AG09319 (cell line): ENCODE data around the gene NAIF1.

Source experiments
- DNase-seq: peaks from one replicate; pipeline ENCODE4 v3.0.0-alpha.2; 2010; ENCODE audit warnings: low read depth; ENCODE audit errors: extremely low read depth
- TF ChIP-seq, protein P1 (sequence below): IDR thresholded peaks from 2 replicates; pipeline ENCODE4 v1.5.1; 2011; ENCODE audit warnings: low read depth, mild to moderate bottlenecking, inconsistent platforms, low read length, moderate library complexity

The NAIF1 gene

DNA sequence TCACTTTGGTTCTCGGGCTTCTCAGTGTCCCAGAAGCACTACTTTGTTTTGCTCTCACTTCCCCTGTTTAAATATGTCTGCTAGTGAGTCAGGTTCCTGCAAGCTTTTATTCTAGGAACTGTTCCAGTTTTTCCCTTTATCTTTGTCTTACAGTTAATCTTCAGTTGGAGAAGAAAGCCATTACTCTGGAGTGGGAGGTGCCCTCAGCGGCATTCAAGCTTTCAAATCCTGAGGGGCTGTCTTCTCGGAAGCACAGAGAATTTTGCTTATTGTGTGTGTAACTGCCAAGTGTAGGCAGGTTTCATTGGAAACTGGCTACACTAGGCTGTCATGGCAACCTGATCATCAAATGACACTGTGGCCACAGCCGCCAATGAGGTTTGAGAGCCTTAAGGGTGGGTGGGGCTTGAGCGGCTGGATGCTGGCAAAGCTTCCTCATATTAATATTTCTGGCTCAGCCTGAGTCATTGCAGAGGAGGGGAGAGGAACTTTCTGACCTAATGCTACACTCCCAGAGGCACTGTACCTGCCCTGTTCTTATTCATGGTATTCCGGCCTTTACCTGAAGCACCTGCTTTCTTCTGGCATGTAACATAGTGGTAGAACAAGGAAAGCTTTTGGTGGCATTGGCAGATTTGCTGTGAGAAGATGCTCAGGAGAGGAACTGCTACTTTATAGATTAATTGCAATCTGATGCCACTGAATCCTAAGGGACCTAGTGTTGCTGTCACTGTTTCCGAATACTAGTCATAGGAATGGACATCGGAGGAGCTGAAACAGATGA lies 27.2 kb upstream of the NAIF1 start:
- peak; percentile 93 for DNase-seq
- TF ChIP-seq, protein P1, sequence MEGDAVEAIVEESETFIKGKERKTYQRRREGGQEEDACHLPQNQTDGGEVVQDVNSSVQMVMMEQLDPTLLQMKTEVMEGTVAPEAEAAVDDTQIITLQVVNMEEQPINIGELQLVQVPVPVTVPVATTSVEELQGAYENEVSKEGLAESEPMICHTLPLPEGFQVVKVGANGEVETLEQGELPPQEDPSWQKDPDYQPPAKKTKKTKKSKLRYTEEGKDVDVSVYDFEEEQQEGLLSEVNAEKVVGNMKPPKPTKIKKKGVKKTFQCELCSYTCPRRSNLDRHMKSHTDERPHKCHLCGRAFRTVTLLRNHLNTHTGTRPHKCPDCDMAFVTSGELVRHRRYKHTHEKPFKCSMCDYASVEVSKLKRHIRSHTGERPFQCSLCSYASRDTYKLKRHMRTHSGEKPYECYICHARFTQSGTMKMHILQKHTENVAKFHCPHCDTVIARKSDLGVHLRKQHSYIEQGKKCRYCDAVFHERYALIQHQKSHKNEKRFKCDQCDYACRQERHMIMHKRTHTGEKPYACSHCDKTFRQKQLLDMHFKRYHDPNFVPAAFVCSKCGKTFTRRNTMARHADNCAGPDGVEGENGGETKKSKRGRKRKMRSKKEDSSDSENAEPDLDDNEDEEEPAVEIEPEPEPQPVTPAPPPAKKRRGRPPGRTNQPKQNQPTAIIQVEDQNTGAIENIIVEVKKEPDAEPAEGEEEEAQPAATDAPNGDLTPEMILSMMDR = no peak

- DNase-seq = no peak
- TF ChIP-seq, protein P1 = no peak
These were observed 25.9 kb upstream of the NAIF1 start for GRCh38 chr9:128093011-128093410.

GRCh38 chr9:128092199-128092977 lies 25.3 kb upstream of the NAIF1 start:
- TF ChIP-seq, protein P1 = no peak
- no peak for DNase-seq

- DNase-seq = no peak
- TF ChIP-seq, protein P1 = no peak
These were observed 24.5 kb upstream of the NAIF1 start for GRCh38 chr9:128091571-128091970.

DNA sequence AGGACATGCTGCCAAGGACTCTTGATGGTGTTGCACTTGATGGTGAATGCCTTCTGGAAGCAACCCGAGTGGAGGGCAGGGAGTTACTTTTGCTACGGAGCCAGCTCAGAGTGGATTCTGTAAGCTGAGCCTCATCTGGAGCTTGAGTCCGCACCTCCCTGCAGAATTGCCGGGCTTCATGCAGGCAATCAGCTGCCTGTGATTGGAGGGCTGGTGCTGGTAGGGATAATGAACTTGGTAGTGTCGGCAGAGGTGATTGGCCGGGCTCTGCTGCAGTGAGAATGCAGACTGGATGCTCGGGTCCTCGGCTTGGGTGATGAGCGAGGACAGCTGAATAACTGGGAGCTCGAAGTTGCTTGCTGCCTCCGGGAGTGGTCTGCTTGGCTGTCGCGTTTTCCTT lies 24.0 kb upstream of the NAIF1 start:
- TF ChIP-seq, protein P1 = no peak
- peak; percentile 90 for DNase-seq

DNA sequence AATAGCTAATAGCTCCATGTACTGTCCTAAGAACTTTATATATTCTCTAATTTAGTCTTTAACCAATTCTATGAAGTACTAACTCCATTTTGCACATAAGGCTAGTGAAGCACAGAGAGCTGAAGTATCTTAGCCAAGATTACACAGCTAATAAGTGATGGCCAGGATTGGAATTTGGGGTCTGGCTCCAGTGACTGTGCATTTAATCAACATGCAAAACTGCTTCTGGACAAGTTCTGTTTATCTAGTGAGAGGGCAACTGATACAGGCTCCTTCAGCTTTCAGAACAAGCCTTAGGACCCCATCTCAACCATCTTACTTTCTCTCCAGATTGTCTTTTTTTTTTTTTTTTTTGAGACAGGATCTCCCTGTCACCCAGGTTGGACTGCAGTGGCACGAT lies 22.2 kb upstream of the NAIF1 start:
- TF ChIP-seq, protein P1 = no peak
- DNase-seq = no peak
